Ramos (cell line): ENCODE data around the gene SMIM12.

ENCODE experiments used
- in situ Hi-C: fragments of 300-500 bp; cut with MboI; formaldehyde crosslinking; loops from one replicate; pipeline ENCODE4 v1.14.3; 2022; ENCODE audit warnings: low sequenced_read_pairs; ENCODE audit not compliant: unreplicated experiment

The SMIM12 gene

GRCh38 chr1:34859446-34860200 is at the start of gene SMIM12:
SMIM12 (minus strand) TSS chr1:34859749; CDS start chr1:34855977, 3,772 bp downstream.
- in situ Hi-C loops = no loop called here

GRCh38 chr1:34908369-34908768 is 48.8 kb upstream of the SMIM12 start:
- in situ Hi-C loops = no loop called here

- in situ Hi-C loops = no loop called here
These were observed 48.0 kb upstream of the SMIM12 start for GRCh38 chr1:34907487-34908090.

GRCh38 chr1:34906756-34907155 is 47.2 kb upstream of the SMIM12 start:
- in situ Hi-C loops = no loop called here

- in situ Hi-C loops = no loop called here
These were observed 46.7 kb upstream of the SMIM12 start for GRCh38 chr1:34906222-34906621.

- in situ Hi-C loops = no loop called here
These were observed 45.5 kb upstream of the SMIM12 start for GRCh38 chr1:34905098-34905459.

GRCh38 chr1:34904236-34905097 is 44.9 kb upstream of the SMIM12 start:
- in situ Hi-C loops = no loop called here

GRCh38 chr1:34901919-34902318 is 42.4 kb upstream of the SMIM12 start:
- in situ Hi-C loops = no loop called here

- in situ Hi-C loops = no loop called here
These were observed 41.4 kb upstream of the SMIM12 start for GRCh38 chr1:34900775-34901502.

GRCh38 chr1:34899906-34900305 is 40.4 kb upstream of the SMIM12 start:
- in situ Hi-C loops = no loop called here

- in situ Hi-C loops = no loop called here
These were observed 39.9 kb upstream of the SMIM12 start for GRCh38 chr1:34899471-34899870.

- in situ Hi-C loops = no loop called here
These were observed 38.8 kb upstream of the SMIM12 start for GRCh38 chr1:34898330-34898761.

- in situ Hi-C loops = no loop called here
These were observed 37.1 kb upstream of the SMIM12 start for GRCh38 chr1:34896612-34897011.

- in situ Hi-C loops = no loop called here
These were observed 30.2 kb upstream of the SMIM12 start for GRCh38 chr1:34889705-34890104.

GRCh38 chr1:34887593-34887992 is 28.0 kb upstream of the SMIM12 start:
- in situ Hi-C loops = no loop called here

- in situ Hi-C loops = no loop called here
These were observed 26.1 kb upstream of the SMIM12 start for GRCh38 chr1:34885405-34886247.

GRCh38 chr1:34884961-34885360 is 25.4 kb upstream of the SMIM12 start:
- in situ Hi-C loops = no loop called here

GRCh38 chr1:34884536-34884935 is 25.0 kb upstream of the SMIM12 start:
- in situ Hi-C loops = no loop called here

GRCh38 chr1:34879230-34879629 is 19.7 kb upstream of the SMIM12 start:
- in situ Hi-C loops = no loop called here

- in situ Hi-C loops = no loop called here
These were observed 16.9 kb upstream of the SMIM12 start for GRCh38 chr1:34876406-34876805.
